ENCODE measurements around the gene C11orf91. TPM values are rescaled to one million over a fixed set of nuclear protein-coding genes. Genes with fewer than 3 reads are reported as not detected.
A peak's percentile ranks its signal among the peaks of the same experiment; 100 is the strongest.
"Not testable (repeated sequence)": the region's sequence is repeated elsewhere in the genome, so short reads cannot be mapped to it uniquely, and the experiment has no call there.

Gene C11orf91
- total RNA-seq, 1 experiment from 2014 or later, result 2.9 TPM

GRCh38 chr11:33682446-33682845, 18.2 kb downstream of the C11orf91 start:
- peak; percentile 25 for TF ChIP-seq CTCF (IDR thresholded peaks at IDR 0.05; ENCODE audit: unreplicated experiment)
- POLR2A ChIA-PET, result no interaction called here
- H3K4me3 Mint-ChIP-seq (ENCODE audit: unreplicated experiment), result no peak overlapping the region
- H3K4me1 Mint-ChIP-seq (ENCODE audit: insufficient read depth, unreplicated experiment), result no peaks in the 10 kb centered on the region
- peaks cover 12% of the 10 kb centered on the region for H3K27me3 Mint-ChIP-seq (ENCODE audit: insufficient read depth, unreplicated experiment)
- no peak overlapping the region for H3K27ac Mint-ChIP-seq (ENCODE audit: low read depth, unreplicated experiment)
- CTCF ChIA-PET, result interaction anchor here (0.6 to 3.2 kb wide), 10 partner anchors 18 to 352 kb away, joined by 3 to 16 read pairs (median 3); no protein-coding TSS in a partner anchor
- intact Hi-C loops (cut with micrococcal nuclease), result loop anchor here (1.0 kb wide), 1 partner anchor 139 kb away; no protein-coding TSS in a partner anchor
- no peaks in the 10 kb centered on the region for H3K36me3 Mint-ChIP-seq (ENCODE audit: insufficient read depth, unreplicated experiment)
- BruUV-seq (replicated peaks), result no TSS peak
- DNase-seq (ENCODE audit: unreplicated experiment), result peak; percentile 48
- H3K9me3 Mint-ChIP-seq (ENCODE audit: unreplicated experiment), result peaks cover 8% of the 10 kb centered on the region

GRCh38 chr11:33682019-33682418, 18.6 kb downstream of the C11orf91 start:
- no peaks in the 10 kb centered on the region for H3K4me1 Mint-ChIP-seq (ENCODE audit: insufficient read depth, unreplicated experiment)
- peaks cover 12% of the 10 kb centered on the region for H3K27me3 Mint-ChIP-seq (ENCODE audit: insufficient read depth, unreplicated experiment)
- no peak for DNase-seq (ENCODE audit: unreplicated experiment)
- BruUV-seq (replicated peaks), result no TSS peak
- no peak for TF ChIP-seq CTCF (IDR thresholded peaks at IDR 0.05; ENCODE audit: unreplicated experiment)
- no peak overlapping the region for H3K4me3 Mint-ChIP-seq (ENCODE audit: unreplicated experiment)
- peaks cover 8% of the 10 kb centered on the region for H3K9me3 Mint-ChIP-seq (ENCODE audit: unreplicated experiment)
- CTCF ChIA-PET, result interaction anchor here (0.6 to 3.2 kb wide), 11 partner anchors 18 to 352 kb away, joined by 3 to 16 read pairs (median 3); no protein-coding TSS in a partner anchor
- intact Hi-C loops (cut with micrococcal nuclease), result loop anchor here (1.0 kb wide), 1 partner anchor 139 kb away; no protein-coding TSS in a partner anchor
- no peaks in the 10 kb centered on the region for H3K36me3 Mint-ChIP-seq (ENCODE audit: insufficient read depth, unreplicated experiment)
- H3K27ac Mint-ChIP-seq (ENCODE audit: low read depth, unreplicated experiment), result no peak overlapping the region
- POLR2A ChIA-PET, result no interaction called here

- DNase-seq (ENCODE audit: unreplicated experiment); intact Hi-C loops (cut with micrococcal nuclease); H3K36me3 Mint-ChIP-seq (ENCODE audit: insufficient read depth, unreplicated experiment); H3K9me3 Mint-ChIP-seq (ENCODE audit: unreplicated experiment); H3K4me3 Mint-ChIP-seq (ENCODE audit: unreplicated experiment); H3K4me1 Mint-ChIP-seq (ENCODE audit: insufficient read depth, unreplicated experiment); POLR2A ChIA-PET; H3K27ac Mint-ChIP-seq (ENCODE audit: low read depth, unreplicated experiment); BruUV-seq (replicated peaks): not testable (repeated sequence)
- CTCF ChIA-PET, result interaction anchor here (0.6 to 1.2 kb wide), 2 partner anchors 9 to 282 kb away, joined by 3 to 4 read pairs; no protein-coding TSS in a partner anchor
- peaks cover 12% of the 10 kb centered on the region for H3K27me3 Mint-ChIP-seq (ENCODE audit: insufficient read depth, unreplicated experiment)
Measured at GRCh38 chr11:33678616-33679015, 22.0 kb downstream of the C11orf91 start.

GRCh38 chr11:33674035-33674814, 26.4 kb downstream of the C11orf91 start:
- Mint-ChIP-seq H3K36me3 (ENCODE audit: insufficient read depth, unreplicated experiment) (no peaks in the 10 kb centered on the region), H3K27me3 (ENCODE audit: insufficient read depth, unreplicated experiment) (peaks cover 2% of the 10 kb centered on the region), H3K27ac (ENCODE audit: low read depth, unreplicated experiment) (no peak overlapping the region), H3K9me3 (ENCODE audit: unreplicated experiment) (no peaks in the 10 kb centered on the region), H3K4me1 (ENCODE audit: insufficient read depth, unreplicated experiment) (no peaks in the 10 kb centered on the region), H3K4me3 (ENCODE audit: unreplicated experiment) (no peak overlapping the region)
- BruUV-seq (replicated peaks), result no TSS peak
- intact Hi-C loops (cut with micrococcal nuclease), result no loop called here
- CTCF ChIA-PET, result interaction anchor here (0.6 to 1.5 kb wide), 2 partner anchors 205 to 312 kb away, joined by 4 read pairs; no protein-coding TSS in a partner anchor
- no peak for DNase-seq (ENCODE audit: unreplicated experiment)
- no peak for TF ChIP-seq CTCF (IDR thresholded peaks at IDR 0.05; ENCODE audit: unreplicated experiment)
- POLR2A ChIA-PET, result interaction anchor here (0.6 kb wide), 1 partner anchor 11 kb away, joined by 3 read pairs; no protein-coding TSS in a partner anchor

Data from MCF 10A (cell line).